Cardiac muscle cell (in vitro differentiated cells and primary cell): Measurements from ENCODE around the gene GRM3. TPM values are rescaled to one million over a fixed set of nuclear protein-coding genes. Genes with fewer than 3 reads are reported as not detected.
A peak's percentile ranks its signal among the peaks of the same experiment; 100 is the strongest.

Experiments
- DNase-seq, 2 donors: peaks; one replicate each; pipeline versions ENCODE4 v3.0.0 to v3.0.0-alpha.2; 2010 to 2017; ENCODE audit warnings: low read depth in 1 of 2, low spot score in 1 of 2
- H3K27ac ChIP-seq: fragments of 200-600 bp; sonication (generic); 2 replicates; pipeline ENCODE4 v1.5.1; 2016
- H3K27me3 ChIP-seq: fragments of 200-600 bp; sonication (generic); 2 replicates; pipeline ENCODE4 v1.6.0; 2016; ENCODE audit warnings: control low read depth
- H3K36me3 ChIP-seq: fragments of 200-600 bp; sonication (generic); 2 replicates; pipeline ENCODE4 v1.5.1; 2016; ENCODE audit warnings: control low read depth
- H3K4me1 ChIP-seq: fragments of 200-600 bp; sonication (generic); 2 replicates; pipeline ENCODE4 v1.8.1; 2017; ENCODE audit warnings: low read depth, mild to moderate bottlenecking, mixed run types
- H3K4me3 ChIP-seq: fragments of 200-600 bp; sonication (generic); 2 replicates; pipeline ENCODE4 v1.5.1; 2016; ENCODE audit warnings: mild to moderate bottlenecking
- H3K9me3 ChIP-seq: fragments of 200-600 bp; sonication (generic); 2 replicates; pipeline ENCODE4 v1.5.1; 2017; ENCODE audit warnings: low read depth, mild to moderate bottlenecking, control low read depth
- polyA plus RNA-seq: library from polyadenylated mRNA; unstranded; fragments of >200 nt; fragmentation: Nextera tagmentation; extraction: Ambion mirVana; gene quantifications from 2 replicates; pipeline ENCODE4 v1.2.1, GENCODE V29; 2016
- total RNA-seq: library from RNA; depleted of rRNA; stranded (reverse); fragments of >200 nt; gene quantifications from 2 replicates; pipeline ENCODE4 v1.2.3, GENCODE V29; 2016
- TF ChIP-seq, protein P1 (sequence below): IDR thresholded peaks from 2 replicates; pipeline ENCODE4 v1.5.1; 2012; ENCODE audit warnings: low read depth, mild to moderate bottlenecking, low read length

Gene GRM3
- total and polyA plus RNA-seq, 2 experiments from 2014 or later: 0.78 TPM; not detected in 1

- no peak overlapping the region for H3K4me3 ChIP-seq
- H3K36me3 ChIP-seq: no peaks in the 10 kb centered on the region
- no peak overlapping the region for H3K27ac ChIP-seq
- no peaks in the 10 kb centered on the region for H3K9me3 ChIP-seq
- TF ChIP-seq, protein P1, sequence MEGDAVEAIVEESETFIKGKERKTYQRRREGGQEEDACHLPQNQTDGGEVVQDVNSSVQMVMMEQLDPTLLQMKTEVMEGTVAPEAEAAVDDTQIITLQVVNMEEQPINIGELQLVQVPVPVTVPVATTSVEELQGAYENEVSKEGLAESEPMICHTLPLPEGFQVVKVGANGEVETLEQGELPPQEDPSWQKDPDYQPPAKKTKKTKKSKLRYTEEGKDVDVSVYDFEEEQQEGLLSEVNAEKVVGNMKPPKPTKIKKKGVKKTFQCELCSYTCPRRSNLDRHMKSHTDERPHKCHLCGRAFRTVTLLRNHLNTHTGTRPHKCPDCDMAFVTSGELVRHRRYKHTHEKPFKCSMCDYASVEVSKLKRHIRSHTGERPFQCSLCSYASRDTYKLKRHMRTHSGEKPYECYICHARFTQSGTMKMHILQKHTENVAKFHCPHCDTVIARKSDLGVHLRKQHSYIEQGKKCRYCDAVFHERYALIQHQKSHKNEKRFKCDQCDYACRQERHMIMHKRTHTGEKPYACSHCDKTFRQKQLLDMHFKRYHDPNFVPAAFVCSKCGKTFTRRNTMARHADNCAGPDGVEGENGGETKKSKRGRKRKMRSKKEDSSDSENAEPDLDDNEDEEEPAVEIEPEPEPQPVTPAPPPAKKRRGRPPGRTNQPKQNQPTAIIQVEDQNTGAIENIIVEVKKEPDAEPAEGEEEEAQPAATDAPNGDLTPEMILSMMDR: no peak
- H3K27me3 ChIP-seq: no peaks in the 10 kb centered on the region
- DNase-seq: no peak
- no peaks in the 10 kb centered on the region for H3K4me1 ChIP-seq
These were observed 22.0 kb downstream of the GRM3 start for GRCh38 chr7:86665669-86666068.

GRCh38 chr7:86667732-86668131, 24.0 kb downstream of the GRM3 start:
- DNase-seq: peak in 1 of 2 donors; percentile 29

DNA sequence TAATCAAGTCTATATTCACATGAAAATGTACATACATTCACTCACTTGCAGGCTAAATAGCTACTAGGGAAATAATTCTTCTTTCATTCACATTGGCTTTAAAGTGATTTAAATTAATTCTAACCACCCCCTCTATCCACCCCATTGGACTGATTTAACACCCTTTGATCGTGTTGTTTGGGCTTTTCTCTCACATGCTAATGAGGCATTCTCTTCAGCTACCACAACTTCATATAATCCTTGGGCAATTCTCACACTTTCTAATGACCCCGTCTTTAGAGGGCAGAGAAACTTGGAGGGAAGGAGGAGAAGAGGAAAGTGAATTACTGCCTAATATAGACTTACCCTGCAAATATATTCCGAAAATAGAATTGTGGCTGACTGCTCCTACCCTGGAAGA, 24.6 kb downstream of the GRM3 start:
- no peak for DNase-seq
- H3K27ac ChIP-seq: no peak overlapping the region
- no peaks in the 10 kb centered on the region for H3K27me3 ChIP-seq

More at GRCh38 chr7:86667732-86668131, 24.0 kb downstream of the GRM3 start:
- H3K9me3 ChIP-seq: no peaks in the 10 kb centered on the region
- H3K4me3 ChIP-seq: no peak overlapping the region
- no peaks in the 10 kb centered on the region for H3K27me3 ChIP-seq
- no peaks in the 10 kb centered on the region for H3K36me3 ChIP-seq
- TF ChIP-seq, protein P1: no peak
- H3K4me1 ChIP-seq: no peaks in the 10 kb centered on the region
- H3K27ac ChIP-seq: no peak overlapping the region

GRCh38 chr7:86687831-86688230, 44.1 kb downstream of the GRM3 start:
- no peaks in the 10 kb centered on the region for H3K27me3 ChIP-seq

More for the DNA sequence above, 24.6 kb downstream of the GRM3 start:
- Histone ChIP-seq H3K4me1 (no peaks in the 10 kb centered on the region), H3K36me3 (no peaks in the 10 kb centered on the region), H3K9me3 (no peaks in the 10 kb centered on the region), H3K4me3 (no peak overlapping the region)
- TF ChIP-seq, protein P1: no peak

DNA sequence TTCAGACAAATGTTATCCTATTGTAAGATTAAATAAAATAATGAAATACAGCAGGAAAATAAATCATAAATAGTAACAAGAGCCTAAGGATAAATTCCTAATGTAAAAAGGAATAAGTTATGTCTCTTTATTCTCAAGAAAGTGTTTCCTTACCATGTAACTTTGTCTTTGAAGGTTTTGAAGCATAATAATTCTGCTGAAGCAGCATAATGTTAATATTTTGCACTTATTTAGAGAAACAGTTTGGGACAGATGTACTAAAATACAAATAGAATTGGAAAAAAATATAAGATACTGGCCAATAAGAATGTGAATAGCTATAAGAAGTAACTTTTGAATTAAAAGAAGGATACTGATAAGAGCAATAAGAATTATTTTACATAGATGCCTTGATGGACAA, 45.7 kb downstream of the GRM3 start:
- no peaks in the 10 kb centered on the region for H3K27me3 ChIP-seq
- H3K36me3 ChIP-seq: no peaks in the 10 kb centered on the region
- no peaks in the 10 kb centered on the region for H3K4me1 ChIP-seq
- H3K9me3 ChIP-seq: no peaks in the 10 kb centered on the region
- H3K4me3 ChIP-seq: no peak overlapping the region
- DNase-seq: no peak
- no peak overlapping the region for H3K27ac ChIP-seq
- TF ChIP-seq, protein P1: no peak

More at GRCh38 chr7:86687831-86688230, 44.1 kb downstream of the GRM3 start:
- no peak overlapping the region for H3K4me3 ChIP-seq
- DNase-seq: no peak
- H3K27ac ChIP-seq: no peak overlapping the region
- no peaks in the 10 kb centered on the region for H3K4me1 ChIP-seq
- no peaks in the 10 kb centered on the region for H3K36me3 ChIP-seq
- no peaks in the 10 kb centered on the region for H3K9me3 ChIP-seq
- TF ChIP-seq, protein P1: no peak

- Histone ChIP-seq H3K4me3 (no peak overlapping the region), H3K27me3 (no peaks in the 10 kb centered on the region), H3K4me1 (no peaks in the 10 kb centered on the region), H3K9me3 (no peaks in the 10 kb centered on the region), H3K27ac (no peak overlapping the region), H3K36me3 (no peaks in the 10 kb centered on the region)
- TF ChIP-seq, protein P1: no peak
- DNase-seq: peak in 1 of 2 donors; percentile 3
These were observed 49.0 kb downstream of the GRM3 start for GRCh38 chr7:86692755-86693154.
